NCI-H82 treated with DMSO at 0.1 percent for 48 hours (cell line): ENCODE data around the gene OCRL.
A peak's percentile ranks its signal among the peaks of the same experiment; 100 is the strongest.

Experiments used
- DNase-seq: peaks from one replicate; lab custom pipeline; 2025; ENCODE audit not compliant: unreplicated experiment; lab: John Stamatoyannopoulos, UW

Gene OCRL

DNA sequence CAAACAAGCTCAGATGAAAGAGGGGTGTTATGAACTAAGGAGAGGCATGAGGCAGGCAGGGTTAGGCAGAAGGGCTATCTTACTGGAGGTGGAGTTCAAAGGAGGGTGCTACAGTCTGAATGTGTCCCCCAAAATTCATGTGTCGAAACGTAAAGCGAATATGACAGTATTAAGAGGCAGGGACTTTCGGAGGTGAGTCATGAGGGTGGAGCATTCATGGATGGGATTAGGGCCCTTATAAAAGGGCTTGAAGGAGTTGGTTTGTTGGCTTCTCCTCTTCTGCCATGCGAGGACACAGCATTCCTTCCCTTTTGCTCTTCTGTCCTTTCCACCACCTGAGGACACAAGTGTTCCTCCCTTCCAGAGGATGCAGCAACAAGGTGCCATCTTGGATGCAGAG is 91.8 kb downstream of the OCRL start:
- DNase-seq: no peak

DNA sequence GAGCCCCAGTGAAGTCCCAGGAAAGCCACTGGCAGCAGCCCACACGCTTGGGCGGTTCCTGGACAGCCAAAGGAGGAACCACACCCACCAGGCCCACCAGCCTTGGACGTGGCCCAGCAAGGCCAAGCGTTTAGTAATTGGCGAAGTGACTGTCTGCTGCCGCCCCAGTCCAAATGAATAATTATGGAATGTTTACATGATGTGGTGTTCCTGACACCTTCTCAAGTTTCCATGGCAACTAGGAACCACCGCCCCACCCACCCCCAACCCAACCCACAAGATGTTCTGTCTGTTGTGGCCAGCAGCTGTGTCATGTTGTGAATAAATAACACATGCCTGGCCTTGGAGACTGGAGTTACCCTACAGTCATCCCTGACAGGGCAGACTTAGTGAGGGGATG is 92.4 kb downstream of the OCRL start:
- no peak for DNase-seq

DNA sequence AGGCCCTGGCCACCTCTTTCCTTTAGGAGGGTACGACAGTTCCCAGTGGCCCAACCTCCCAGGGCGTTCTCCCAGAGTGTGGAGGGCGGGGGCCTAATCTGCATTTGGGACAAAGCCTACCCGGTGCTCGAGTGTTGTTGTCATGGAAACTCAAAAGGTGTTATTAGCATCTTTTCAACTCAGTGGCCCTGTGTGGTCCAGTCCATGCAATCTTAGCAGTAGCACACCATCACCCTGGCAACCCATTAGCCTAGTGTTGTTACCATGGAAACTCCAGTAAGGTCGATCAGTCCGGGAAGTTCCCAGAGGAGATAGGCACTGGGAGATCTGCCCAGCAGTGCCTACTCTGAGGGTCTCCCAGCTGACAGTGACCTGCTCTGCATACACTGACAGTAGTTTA is 94.5 kb downstream of the OCRL start:
- DNase-seq: no peak

DNA sequence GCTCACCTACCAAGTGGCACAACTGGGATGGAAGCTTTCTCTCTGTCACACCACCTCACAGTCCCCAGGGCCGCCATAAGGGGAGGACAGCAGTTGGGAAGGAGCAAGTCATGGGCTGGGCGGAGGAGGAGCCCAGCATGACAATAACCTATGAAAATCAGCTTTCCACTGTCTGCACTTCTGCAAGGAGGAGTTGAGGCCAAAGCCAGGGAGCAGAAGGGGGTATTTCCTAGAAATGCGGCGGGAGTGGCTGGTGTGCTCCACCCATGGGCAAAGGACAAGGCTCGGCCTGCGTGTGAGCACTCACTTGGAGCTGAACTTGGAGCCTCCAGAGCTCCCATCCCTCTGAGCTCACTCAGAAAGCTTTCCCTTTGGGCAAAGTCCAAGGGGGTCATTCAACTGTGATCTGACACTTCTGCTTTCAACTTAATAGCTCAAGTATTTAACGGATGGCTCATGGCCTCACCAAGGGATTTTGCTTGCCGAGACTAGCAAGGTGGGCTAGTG is 96.2 kb downstream of the OCRL start:
- DNase-seq: no peak

DNA sequence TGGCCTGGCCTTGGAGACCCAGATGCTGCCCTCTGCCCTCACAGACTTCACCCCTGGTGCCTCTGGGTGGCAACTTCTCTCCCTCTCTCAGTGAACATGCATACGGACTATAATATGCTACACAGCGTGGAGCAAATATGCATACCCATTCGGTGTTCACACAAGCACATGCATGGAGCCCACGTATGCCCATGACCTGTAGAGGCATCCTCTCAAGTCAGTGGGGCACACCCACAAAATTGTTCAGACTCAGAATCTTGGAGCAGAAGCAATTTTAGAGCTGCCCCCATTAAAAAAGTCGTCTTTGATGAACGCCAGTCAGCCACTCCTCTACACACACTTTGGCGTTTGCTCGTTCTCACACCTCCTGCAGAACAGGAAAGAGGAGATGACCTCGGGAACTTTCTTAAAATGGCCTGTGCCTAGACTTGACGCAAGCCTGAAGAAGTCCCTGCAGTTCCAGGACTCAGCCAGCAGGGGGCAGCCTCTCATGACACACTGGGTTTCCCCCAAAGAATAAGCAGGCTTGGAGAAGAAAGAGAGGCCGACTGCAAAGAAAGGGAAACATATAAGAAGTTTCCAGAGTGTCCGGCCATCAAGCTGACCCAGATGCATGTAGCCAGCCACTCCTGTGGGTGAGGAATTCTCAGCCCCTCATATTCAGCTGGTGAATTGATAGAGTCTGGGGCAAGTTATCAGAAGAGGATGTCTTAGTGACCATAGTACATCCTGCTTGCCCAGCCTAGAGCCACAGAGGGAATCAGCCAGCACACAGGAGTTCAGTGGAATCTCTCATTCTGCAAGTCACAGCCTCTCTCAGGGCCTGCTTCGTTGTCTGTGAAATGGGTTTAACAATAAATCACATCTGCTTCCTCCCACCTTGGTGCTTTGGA is 97.4 kb downstream of the OCRL start:
- peak; percentile 51 for DNase-seq

DNA sequence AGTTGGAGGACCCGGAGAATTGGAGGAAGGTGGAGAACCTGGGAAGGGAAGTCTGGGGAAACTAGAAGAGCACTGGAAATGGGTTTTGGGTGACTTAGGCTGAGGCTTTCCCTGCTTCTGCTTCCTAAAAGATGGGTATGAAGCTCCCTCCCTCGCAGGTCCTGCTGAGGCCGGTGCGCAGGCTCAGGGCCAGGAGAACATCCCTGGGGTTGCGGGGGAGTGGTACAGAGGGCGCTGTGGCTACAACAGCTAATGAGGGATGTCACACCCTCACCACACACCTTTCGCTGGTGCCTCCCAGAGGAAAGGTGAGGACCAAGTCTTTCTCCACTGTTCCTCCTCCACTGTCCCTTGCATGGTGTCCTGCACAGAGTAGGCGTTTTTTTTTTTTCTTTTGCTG is 98.9 kb downstream of the OCRL start:
- DNase-seq: no peak

DNA sequence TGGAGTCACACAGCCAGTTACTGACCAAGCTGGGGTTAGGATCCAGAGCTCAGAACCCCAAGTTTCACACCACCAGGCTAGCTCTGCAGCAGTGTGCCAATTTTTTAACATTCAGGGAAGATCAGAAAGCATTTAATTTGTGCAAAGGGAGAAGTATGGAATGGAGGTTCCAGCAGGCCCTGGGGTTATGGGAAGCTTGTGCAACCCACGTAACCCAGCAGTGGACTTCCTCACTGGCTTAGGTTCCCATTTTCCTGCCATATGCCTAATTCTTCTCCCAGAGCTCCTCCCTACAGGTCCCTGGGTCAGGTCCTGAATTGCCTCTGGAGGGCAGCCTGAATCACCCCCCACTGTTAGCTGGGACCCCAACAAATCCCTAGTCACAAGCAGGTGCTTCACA is 100.7 kb downstream of the OCRL start:
- DNase-seq: no peak

DNA sequence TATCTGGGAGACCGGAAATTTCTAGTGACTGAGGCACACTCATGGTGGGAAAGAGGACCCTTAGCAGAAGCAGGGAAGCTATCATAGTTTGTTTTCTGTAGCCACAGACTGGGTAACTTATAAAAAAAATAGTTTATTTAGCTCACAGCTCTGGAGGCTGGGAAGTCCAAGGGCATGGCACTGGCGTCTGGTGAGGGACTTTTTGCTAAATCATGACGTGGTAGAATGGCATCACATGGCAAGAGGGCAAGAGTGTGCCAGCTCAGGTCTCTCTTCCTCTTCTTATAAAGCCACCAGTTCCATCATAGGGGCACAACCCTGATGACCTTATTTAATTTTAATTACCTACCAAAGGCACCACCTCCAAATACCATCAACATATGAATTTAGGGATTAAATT is 101.4 kb downstream of the OCRL start:
- DNase-seq: no peak

DNA sequence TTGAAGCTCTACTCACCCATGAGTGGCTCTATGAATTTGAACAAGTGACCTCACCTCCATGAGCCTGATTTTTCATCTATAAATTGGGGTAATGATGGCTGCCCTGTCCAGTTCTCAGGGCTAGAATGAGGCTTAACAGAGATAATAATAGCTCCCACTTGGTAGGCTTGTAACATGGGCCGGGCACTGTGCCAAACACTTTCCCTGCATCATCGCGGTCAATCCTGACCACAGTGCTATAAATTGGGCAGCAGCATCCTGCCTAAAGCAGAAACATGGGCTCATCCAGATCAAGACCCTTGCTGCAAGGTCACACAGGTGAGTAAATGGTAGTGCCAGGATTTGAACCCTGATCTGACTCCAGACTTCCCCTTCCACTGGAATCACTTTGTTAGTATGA is 101.9 kb downstream of the OCRL start:
- DNase-seq: no peak
